GM19397 (cell line): ENCODE data around the gene SLC35F3.
"Not testable (repeated sequence)": the region's sequence is repeated elsewhere in the genome, so short reads cannot be mapped to it uniquely, and the experiment has no call there.

Source experiments
- ATAC-seq: cut with Tn5 transposase; IDR thresholded peaks from one replicate; pipeline ENCODE4 v1.9.1; 2021; ENCODE audit warnings: mild to moderate bottlenecking, moderate library complexity; ENCODE audit not compliant: unreplicated experiment

SLC35F3 gene

DNA sequence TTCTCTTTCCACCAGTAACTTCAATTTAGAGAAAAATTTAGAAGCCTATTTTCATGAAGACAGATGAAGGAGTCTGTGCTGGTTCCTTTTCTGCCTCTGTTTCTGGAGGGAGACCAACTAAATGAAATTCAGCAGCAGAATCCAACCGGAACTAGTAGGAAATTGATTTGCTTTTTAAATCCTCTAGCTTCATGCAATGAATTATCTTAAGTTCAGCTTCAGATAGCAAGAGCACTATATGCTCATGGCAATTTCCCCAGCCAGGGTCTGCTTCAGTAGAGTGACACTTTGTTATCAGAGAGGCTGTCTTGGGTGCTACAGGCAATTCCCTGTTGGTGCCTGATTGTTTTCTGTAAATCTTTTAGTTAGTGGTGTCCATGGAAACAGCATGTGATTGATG, 189.7 kb downstream of the SLC35F3 start:
- ATAC-seq, result no peak

GRCh38 chr1:234096161-234096770, 191.8 kb downstream of the SLC35F3 start:
- no peak for ATAC-seq

- ATAC-seq, result no peak
Observed at GRCh38 chr1:234102583-234102982, 198.1 kb downstream of the SLC35F3 start.

DNA sequence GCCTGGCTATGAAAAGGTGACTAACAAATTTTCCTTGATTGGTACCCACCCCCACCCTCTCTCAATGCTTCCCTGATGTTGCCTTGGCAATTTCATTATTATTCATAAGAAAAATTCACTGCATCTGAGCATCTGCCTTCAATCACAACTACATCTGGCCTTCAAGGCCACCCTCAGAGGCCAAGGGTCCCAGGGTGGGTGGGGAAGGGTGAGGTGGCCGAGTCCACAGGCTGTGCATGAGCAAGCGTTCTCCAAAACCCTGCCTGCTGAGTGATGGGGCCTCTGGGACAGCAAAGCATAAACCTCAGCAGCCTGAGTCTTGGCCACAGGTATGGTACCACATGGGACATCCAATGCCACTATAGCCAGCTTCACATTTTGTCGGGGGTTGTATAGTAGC, 198.7 kb downstream of the SLC35F3 start:
- ATAC-seq, result no peak

DNA sequence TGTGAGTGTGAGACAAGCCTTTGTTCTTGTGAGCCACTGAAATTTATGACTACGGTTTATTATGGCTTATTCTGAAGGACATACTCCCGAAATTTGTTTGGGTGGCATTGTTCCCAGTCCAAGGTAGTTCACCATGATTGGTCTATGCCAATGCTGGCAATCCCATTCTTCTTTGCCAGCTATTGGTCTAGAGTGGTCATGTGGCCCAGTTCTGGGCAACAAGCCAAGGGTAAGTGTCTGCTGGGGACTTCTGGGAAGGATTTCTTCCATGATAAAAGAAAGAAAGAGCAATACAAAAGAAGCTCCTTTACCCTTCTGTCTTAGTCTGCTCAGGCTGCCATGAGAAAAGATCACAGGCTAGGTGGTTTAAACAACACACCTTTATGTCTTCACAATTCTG, 201.6 kb downstream of the SLC35F3 start:
- ATAC-seq, result no peak

DNA sequence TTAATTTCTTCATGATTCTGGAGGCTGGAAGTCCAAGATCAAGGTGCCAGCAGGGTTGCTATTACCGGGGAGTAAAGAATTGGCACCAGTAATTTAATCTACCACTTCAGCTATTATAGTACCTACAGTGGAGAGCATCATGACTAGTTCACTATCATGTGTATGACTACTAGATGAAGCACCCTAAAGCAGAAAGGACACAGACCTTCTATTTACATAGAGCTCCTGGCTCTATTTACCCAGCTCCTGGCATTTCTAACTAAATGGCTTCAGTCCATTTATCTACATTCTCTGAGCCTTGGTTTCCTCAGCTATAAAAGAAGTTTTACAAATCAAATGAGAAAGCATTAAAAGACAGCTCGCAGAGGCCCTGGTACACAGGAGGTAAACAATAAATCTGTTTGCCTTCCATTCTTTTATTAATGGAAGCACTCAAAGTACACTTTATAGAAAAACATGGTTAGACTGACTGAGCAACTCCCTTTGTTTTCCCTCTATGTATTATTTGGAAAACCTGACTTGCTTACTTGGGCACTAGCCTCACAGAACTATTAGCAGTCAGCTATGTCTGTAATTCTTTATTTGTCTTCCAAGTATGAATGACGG, 203.0 kb downstream of the SLC35F3 start:
- ATAC-seq, result no peak

DNA sequence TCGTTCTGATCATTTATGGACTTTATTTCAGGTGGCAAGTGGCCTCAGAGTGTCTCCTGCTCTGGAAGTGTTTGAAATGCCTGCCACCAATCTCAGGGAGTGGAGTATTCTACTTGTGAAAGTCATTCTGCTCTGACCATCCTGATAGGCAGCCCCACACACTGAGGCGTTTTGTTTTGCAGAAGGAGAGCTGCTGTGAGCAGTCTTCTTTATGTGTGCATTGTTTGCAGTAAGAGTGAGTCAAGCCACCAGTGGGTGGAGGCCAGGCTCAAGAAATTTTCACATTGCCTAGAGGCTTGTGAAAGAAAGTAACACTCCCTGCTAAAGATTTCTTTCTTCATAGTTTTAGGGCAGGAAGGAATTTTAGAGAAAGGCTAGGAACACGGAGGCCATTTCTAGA, 204.4 kb downstream of the SLC35F3 start:
- no peak for ATAC-seq

DNA sequence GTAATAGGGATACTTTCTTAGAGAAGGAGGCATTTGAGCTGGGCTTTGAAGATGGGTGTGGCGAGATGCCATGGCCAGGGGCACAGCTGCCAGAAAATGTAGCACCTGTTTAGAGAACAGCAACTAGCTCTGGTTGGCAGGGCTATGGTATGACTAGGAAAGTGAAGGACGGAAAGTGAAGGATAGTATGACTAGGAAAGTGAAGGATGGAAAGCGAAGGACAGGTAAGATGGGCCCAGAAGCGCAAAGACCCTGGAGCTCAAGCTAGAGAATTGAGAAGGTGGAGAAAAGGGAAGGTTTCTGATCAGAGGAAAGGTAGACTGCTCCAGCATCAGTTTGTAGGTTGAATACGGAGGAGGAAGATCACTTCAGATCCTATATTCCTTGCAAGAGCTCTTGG, 205.4 kb downstream of the SLC35F3 start:
- no peak for ATAC-seq

DNA sequence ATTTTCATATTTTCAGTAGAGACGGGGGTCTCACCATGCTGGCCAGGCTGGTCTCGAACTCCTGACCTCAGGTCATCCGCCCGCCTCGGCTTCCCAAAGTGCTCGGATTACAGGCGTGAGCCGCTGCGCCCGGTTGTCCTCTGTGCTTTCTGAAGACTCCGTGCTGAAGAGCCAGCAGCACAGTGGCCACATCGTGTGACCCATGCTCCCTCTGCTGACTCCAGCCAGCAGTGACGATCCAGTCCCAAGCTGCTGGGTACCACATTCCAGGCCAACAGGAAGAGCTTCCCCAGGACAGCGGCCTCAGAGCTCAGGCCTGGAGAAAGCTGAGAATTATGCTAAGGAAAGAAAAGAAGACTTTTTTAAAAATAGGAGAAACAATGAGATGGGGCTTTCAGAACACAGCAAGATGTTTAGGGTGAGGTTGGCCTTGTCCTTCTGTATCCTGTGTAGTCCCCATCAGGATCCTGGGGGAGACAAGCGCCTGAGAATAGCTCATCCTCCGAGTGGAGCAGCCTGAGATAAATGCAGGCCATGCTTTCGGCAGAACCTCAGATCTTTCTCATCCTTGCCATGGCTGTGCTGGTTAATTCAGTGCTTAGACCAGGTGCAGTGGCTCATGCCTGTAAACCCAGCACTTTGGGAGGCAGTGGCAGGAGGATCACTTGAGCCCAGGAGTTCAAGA, 207.1 kb downstream of the SLC35F3 start:
- ATAC-seq, result no peak

DNA sequence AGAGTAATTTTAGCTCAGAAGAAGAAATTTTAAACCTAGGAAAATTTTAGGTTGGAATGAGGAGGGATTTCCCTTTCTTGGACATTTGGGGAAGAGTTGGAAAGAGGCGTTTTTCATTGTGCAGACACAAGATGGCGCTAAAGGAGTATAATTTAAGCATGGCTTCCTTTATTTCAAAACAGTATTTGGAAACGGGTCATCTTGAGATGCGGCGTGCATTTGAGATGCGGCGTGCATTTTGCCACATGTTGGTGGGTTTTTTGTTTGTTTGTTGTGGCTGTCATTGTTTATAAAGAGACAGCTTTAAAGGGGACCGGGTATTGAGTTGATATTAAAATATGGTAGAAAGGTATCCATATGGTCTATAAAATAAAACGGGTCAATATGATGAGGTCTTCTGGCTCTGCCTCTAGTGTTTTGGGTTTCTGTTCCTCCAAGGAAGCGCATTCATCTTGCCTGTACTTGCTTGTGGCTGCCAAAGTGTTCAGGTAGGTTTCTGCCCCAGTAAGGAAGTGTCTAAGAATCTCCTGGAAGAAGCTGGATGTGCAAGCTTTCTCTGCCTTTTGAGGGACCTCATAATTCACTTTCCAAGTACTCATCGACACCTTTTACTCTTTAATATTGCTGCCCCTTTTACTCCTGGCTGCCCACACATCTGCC, 210.3 kb downstream of the SLC35F3 start:
- ATAC-seq, result no peak

DNA sequence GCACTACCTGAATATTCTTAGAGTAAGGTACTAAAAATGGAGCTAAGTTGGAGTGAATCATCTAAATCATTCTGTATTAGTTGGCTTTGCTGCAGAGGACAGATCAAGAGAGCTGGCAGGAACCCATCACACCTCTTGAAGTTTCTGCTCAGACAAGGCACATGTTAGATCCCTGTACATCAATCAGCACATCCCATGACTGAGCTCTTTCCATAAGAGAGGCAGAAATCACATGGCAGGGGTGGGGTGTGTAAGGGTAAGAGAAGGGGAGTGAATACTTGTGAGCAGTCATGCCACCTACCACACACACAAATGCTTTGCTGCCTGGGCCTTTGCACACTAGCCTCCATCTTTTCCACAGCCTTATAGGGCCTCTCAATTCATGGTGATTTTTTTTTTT, 214.4 kb downstream of the SLC35F3 start:
- ATAC-seq, result no peak

GRCh38 chr1:234119431-234119830, 215.0 kb downstream of the SLC35F3 start:
- no peak for ATAC-seq

GRCh38 chr1:234120327-234120944, 216.0 kb downstream of the SLC35F3 start:
- ATAC-seq, result no peak

DNA sequence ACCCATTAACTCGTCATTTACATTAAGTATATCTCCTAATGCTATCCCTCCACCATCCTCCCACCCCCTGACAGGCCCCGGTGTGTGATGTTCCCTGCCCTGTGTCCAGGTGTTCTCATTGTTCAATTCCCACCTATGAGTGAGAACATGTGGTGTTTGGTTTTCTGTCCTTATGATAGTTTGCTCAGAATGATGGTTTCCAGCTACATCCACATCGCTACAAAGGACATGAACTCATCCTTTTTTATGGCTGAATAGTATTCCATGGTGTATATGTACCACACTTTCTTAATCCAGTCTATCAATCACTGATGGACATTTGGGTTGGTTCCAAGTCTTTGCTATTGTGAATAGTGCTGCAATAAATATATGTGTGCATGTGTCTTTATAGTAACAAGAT, 217.2 kb downstream of the SLC35F3 start:
- ATAC-seq, result not testable (repeated sequence)

DNA sequence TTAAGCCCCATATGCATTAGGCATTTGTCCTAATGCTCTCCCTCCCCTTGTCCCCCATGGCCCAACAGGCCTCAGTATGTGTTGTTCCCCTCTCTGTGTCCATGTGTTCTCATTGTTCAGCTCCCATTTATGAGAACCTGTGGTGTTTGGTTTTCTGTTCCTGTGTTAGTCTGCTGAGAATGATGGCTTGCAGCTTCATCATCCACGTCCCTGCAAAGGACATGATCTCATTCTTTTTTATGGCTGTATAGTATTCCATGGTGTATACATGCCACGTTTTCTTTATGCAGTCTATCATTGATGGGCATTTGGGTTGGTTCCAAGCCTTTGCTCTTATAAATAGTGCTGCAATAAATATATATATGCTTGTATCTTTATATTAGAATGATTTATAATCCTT, 218.1 kb downstream of the SLC35F3 start:
- ATAC-seq, result not testable (repeated sequence)

DNA sequence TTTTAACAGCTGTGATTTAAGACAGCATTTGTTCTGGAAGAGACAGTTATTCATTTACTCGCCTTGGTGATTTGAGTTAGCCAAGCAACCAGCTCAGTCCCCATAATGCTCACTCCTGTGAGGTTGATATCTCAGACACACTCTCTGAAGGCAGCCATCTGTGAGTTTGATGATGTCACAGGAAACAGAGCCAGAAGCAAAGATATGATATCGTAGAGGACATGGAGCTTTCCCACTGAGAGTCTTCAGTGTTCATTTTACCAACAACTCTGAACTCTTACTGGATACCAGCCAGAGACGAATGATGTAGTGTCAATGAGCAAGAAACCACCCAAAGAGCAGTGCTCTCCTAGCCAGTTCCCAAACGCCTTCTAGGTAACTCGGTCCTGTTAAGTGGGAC, 219.4 kb downstream of the SLC35F3 start:
- ATAC-seq, result no peak

GRCh38 chr1:234125283-234125682, 220.8 kb downstream of the SLC35F3 start:
- ATAC-seq, result peak; percentile 72

GRCh38 chr1:234125714-234126113, 221.2 kb downstream of the SLC35F3 start:
- no peak for ATAC-seq

DNA sequence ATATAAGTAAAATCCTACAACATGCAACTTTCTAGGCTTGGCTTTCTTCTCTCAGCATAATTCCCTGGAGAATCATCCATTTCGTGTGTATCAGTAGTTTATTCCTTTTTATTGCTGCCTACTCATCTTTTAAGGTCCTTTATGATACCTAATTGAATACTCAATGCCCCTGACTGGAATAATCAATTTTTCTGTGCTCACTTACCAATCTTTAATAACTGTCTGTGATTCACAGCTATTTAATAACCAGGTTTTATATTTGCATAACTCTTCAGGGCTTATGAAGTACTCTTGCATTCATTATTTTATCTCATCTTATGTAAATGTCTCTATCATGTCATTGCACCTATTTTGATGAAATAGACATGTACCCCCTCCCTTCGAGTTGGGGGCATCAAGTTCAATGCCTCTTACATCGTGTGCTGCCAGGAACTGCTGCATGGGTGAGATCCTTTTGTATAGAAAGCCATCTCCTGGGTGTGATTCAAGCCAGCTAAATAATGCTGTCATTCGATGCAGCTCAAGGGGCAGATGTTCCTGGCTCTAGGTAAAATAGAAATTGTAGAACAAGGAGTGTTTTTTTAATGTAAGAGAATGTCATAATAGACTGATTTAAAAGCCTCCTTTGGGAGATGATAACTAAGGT, 222.7 kb downstream of the SLC35F3 start:
- ATAC-seq, result no peak

DNA sequence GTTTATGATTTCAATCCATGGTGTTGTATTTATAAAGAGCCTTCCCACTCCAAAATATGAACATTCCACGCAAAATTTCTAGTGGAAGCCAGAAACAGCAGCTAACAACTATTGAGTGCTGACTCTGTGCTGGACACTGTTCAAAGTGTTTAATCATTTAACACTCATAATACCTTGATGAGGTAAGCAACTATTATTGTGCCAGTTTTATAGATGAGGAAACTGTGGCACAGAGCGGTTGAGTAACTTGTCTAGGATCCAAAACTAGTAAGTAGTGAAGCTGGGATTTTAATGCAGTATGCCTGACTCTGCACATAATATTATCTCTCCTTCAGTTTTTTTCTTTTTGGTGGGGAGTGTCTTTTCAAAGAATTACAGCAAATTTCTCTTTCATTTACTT, 228.3 kb downstream of the SLC35F3 start:
- ATAC-seq, result no peak

GRCh38 chr1:234134878-234135277, 230.4 kb downstream of the SLC35F3 start:
- ATAC-seq, result no peak
